NCI-H1417 treated with DMSO at 0.1 percent for 48 hours (cell line): ENCODE results near the gene RCOR1.

Experiments used
- DNase-seq: peaks from one replicate; lab custom pipeline; 2025; lab: John Stamatoyannopoulos, UW

RCOR1 gene

DNA sequence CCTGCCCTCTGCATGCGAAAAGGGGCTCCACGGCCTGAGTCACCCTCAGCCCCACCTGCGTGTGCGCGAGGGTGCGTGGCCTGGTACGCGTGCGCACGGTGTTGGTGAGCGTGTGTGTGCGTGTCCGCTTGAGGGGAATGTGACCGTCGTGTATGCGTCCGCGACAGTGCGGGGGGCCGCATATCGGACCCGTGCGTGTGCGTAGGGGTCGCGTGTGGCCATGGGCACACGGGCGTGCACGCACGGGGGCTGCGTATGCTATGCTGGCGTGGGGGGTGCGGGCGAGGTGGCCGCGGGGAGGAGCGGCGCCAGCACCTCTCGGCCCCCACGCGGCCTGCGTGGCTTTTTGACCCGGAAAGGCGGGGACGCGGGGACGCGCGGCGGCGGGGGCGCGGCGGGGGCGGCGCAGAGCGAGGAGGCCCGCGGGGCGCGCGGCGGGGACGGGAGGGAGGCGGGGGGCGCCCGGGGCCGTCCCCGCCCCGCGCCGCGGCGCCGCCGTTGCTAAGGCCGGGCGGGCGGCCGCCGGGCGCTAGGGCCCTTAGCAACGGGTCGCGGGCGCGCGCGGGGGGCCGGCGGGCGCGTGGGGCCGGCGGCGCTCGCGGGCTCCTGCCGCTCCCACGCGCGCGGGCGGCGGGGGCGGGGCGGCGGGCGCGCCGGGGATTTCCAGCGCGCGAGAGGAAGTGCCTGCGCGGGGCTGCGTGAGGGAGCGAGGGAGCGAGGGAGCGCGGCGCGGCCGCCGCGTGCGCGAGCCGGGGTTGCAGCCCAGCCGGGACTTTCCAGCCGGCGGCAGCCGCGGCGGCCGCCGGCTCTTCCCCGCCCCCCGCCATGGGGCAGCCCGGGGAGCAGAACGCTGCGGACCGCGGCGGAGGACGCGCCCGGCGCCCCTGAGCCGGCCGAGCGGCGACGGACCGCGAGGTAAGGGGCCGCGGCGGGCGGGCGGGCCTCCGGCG is 184.6 kb downstream of the RCOR1 start, which contains the start of gene TRAF3:
Gene TRAF3, plus strand, starts transcription at position 689 of the 950 bp plus-strand sequence. CDS start 92,753 bp downstream, outside the sequence.
- no peak for DNase-seq

GRCh38 chr14:102777711-102778337 is 185.4 kb downstream of the RCOR1 start:
- no peak for DNase-seq

DNA sequence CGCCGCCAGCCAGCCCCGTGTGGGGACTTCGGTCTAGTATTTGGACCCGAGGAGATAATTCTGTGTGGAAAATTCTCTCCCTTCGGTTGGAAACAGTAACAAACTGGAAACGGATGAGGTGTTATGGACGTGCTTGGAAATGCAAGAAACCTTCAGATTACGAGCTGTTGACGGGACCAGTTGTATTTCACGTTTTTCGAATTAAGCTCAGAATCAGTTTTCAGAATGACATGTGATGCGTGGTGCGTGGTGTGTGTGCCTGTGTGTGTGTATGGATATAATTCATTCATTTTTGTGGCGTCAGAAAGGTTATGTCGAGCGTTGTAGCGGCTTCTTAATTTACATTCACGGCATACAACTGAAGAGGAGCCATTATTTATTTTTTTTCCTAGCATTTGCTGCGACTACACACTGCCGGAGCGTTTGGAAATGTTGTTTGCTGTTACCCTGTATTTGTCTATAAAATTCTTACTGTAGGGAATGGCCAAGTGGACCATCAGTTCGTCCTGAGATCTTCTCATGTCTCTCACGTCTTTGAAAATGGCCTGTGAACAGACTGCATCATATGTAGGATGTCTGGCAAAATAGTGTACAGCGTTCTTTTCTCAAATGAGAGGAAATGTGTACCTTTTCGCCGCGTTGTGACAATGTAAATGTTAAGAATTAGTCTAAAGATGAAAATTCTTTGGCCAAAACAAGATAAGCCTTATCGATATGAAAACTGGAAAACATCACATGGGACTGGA is 186.1 kb downstream of the RCOR1 start:
- DNase-seq = no peak

DNA sequence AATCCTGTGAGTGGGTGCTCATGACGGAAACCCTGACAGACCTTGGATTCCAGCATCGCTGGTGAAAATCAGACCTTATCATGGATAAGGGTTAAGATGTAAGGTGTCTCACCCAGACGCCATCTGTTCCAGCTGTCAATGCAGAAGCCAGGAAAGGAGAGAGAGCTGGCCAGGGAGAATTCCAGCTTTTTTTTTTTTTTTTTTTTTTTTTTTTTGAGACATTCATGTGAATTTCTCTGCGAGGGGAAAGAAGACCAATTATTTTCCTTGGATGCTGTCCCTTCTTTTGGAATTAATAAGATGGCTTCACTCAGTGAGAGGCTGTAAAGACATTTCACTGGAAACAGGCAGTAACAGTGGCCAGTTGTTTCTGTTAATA is 186.6 kb downstream of the RCOR1 start:
- DNase-seq = no peak

DNA sequence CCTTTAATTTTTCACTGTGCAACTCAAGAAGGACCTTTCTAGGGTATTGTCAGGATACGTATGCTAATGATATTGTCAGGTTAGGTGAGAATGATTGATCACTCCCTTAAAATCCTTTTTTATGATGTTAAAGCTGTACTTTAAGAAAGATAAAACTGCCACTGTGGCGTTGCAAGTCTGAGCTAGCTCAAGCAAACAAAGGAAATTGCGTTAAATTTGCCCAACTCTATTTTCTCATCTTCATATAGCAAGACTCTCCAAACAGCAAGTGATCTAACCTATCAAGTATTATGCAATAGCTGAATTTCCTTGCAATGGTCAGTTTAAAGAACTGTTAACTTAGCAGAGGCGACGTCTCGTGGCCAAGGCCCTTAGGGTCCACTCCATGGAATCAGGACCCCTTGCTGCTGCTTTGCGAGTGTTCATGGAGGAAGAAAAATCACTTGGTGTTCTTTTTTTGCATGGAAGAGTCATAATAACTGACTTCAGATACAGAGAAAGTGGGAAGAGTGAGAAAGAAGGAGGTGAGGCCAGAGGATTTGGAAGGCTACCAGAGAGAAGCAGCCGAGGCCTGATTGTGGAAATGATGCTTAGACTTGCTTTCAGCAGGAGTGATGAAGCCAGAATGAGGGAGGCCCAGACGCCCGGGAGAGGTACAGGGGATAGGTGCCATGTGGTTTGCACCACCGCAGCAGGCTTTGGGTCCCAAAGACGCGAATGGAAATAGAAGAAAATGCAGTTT is 187.3 kb downstream of the RCOR1 start:
- DNase-seq = no peak
